ENCODE results near the gene KCNB1.

Gene KCNB1

DNA sequence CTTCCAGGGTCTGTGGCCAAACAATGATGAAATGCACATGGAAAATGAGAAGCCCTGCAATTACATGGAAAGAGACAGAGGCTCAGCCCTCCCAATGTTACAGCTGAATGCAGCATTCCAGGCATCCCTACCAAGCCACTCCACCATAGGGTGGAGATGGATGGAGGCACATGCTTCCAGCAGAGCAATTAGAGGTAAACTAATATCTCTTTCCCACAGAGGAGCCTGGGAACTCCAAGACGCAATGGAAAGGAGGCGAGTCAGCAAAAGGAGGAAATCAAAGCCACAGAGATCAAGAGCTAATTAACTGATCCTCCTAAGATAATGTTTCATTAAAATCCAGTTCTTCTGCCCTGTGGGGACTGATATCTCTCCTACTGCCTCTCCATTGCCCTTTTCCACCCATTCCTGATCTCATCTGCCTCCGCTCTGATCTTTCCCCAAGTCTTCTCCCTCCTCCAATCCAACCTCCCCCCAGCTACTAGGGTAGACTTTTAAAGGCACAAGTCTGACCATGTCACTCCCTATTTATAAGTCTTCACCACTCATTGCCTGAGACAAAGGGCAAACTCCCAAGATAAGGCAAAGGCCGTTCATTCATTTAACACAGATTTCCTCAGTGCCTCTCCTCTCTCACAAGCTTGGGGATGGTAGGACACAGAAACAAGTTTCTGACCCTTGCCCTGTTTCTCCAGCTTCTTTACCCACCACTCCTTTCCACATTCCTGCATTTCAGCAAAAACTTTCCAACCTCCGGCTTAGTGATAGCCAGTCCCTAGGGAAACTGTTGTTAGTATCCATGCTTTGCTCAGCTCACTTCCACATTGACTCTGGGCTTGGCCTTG lies 14.3 kb upstream of the KCNB1 start:
- DNase-seq: no peak

DNA sequence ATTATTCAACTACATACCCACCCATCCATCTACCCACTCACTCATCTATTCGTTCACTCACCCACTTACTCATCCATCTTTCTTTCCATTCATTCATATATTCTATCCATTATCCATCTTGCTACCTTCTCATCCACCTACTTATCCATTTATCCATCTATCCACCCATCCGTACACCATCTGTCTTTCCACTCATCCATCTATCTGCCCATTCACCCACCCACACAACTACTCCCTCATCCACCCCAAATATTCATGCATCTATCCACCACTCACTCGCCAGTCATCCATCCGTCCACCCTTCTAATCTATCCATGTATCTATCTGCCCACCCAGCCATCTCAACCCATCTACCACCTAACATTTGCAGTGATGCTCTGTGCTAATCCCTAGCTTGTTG lies 13.6 kb upstream of the KCNB1 start:
- no peak for DNase-seq

DNA sequence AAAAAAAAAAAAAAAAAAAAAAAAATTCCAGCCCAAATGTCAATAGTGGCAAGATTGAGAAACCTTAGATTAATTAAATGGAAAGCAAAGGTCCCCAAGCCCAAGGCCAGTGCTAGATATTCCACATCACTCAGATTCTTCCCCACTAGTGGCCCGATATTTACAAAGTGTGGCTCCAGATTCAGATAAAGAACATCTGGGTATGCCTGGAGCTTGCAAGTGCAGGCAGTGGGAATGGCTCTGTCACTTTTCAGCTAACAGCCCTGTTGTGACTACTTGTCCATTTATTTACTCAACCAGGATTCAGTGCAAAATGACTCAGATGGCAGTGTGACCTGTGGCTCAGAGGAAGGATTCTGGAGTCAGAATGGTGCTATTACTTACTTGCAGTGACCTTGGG lies 8.2 kb upstream of the KCNB1 start:
- no peak for DNase-seq

DNA sequence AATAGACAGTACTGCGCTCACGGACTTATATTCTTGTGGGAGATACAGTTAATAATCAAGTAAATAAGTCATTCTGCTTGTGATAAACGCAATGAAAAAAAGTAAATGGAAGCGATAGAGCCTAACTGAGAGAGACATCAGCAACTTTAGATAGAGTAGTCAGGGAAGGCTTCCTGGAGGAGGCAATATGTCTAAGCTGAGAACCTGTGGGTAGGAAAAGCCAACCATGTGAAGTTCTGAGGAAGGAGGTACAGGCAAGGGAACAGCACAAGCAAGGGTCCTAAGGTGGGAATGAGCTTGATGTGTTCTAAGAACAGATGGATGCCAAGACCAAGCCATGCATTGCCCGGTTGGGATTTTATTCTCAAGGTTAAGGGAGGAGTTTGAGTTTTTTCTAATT lies 7.2 kb upstream of the KCNB1 start:
- no peak for DNase-seq

DNA sequence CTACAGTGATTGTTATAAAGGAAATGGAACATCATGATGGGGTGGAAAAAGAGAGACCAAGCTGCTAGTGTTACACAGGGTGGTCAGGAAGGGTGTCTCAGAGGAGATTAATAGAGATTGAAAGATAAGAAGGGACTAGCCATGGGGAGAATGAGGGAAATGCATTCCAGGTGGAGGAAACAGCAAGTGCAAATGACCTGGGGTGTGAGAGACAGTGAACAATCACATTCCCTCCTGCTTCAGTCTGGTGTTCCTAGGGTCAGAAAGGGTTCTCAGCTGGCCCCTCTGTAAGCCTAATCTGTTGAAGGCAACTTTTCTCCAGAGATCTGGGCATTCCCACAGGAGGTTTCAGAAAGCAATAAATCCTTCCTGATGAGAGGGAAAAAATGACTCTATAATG lies 3.6 kb upstream of the KCNB1 start:
- DNase-seq: no peak

DNA sequence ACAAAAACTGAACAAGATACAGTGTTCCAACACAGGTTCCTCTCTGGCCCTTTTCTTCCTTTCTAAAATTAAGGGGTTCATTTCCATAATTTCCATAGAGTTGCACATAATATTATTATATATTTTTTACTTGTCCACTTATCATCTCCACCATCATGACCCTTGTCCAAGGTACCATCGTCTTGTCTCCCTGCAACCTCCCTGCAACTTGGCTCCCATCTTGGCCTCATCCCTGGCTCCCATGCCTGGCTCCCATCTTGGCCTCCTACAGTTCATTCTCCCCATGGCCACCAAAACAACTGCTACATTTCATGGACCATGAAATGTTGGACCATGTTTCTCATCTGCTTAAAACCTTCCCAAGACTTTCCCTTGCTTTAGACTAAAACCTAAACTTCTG lies 3.1 kb upstream of the KCNB1 start:
- no peak for DNase-seq

DNA sequence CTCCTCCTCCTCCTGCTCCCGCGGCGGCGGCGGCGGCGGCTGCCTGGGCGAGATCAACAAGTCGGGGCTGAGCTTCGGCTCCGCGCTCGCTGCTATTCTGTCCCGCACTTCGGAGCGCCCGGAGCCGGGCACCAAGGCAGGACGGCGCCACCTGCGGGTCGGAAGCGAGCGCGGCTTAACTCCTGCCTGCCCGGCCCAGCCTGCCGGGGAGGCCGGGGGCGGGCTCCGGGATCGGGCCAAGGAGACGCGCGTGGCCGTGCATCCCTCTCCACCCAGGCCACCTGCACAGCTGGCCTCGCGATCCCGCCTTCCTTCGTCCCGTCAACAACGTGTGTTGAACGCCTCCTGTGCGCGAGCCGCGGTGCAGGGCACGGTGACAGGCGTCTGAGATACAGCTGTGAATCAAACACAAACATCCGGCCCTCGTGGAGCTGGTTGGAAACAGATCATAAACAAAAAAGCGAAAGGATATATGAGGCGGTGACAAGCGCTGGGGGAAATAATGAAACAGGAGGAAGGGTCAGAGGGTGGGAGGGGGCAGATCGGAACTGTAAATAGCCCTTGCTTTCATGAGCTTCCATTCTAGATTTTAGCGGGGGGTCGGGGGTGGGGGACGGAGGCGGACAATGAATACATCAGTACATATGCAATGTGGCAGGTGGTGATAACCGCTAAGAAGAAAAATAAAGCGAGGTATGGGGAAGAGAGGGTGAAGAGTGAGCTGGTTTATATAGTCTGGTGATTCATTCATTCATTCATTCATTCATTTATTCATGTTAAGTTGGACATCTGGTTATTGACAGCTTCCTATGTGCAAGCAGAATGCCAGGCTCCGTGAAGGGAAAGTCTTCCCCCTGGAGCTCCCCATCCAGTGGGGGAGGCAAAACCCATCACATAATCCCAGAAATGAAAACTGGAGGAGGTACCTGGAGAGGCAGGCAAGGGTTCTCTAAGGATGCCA lies 2.0 kb upstream of the KCNB1 start:
- DNase-seq: peak; percentile 58

DNA sequence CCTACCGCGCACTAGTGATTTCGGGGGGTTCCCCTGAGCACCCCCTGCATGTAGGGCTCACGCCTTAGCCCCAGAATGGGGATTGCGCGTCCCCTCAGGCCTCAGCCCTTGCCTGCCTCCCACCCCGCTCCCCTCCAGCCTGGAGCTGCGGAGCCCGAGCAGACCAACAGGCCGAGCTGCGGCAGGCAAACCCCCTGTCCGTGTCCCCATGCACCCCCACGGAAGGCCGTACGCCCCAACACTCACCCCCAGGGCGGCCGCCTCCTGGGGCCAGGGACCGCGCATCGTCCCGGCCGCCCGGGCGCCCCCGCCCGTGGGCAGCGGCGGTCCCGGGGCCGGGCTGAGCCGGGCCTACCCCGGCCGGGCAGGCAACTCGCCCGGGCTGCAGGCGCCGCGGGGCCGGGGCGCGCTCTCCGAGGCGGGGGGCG lies 1.2 kb upstream of the KCNB1 start:
- no peak for DNase-seq

DNA sequence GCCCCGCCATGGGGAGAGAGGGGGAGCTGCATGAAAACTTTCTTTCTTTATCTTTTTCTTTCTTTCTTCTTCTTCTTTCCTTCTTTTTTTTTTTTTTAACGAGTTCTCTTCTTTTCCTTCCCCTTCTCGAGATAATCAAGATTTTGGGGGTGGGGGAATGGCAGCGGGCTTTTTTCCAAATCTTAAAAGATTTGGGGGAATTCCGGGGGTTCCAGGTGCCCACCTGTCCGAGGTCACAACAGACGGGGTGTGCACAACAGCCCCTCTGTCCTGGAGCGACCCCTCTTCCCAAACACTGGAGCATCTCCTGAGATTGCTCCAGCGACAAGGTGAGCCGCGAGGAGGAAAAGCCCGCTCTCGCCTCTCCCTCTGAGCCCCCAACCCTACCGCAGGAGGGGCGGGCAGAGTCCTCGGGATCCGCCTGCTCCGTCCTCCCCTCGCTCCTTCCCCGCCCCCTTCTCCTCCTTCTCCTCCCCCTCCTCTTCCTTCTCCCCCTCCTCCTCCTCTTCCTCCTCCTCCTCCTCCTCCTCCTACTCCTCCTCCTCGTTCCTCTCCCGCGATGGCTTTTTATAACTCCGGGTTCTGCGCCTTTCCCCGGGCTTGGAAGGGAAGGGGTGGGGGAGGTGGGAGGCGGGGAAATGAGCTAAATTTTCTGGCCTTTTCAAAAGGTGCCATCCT lies 689 bp upstream of the KCNB1 start:
- DNase-seq: no peak

DNA sequence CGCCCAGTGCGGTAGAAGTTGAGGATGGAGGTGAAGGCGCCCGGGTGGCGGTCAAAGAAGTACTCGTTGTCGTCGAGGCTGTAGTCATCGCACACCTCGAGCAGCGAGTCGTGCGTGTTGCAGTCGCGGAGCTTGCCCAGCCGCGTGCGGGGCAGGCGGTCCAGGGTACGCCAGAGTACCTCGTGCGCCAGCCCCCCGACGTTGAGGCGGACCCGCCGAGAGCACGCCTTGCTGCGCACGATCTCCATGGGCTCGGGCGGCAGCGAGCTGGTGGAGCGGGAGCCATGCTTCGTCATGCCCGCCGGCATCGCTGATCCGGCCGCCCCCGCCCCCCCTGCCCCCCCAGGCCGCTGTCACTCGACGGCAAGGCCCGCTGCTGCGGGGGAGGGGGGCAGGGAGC lies 295 bp downstream of the KCNB1 start:
- DNase-seq: no peak

DNA sequence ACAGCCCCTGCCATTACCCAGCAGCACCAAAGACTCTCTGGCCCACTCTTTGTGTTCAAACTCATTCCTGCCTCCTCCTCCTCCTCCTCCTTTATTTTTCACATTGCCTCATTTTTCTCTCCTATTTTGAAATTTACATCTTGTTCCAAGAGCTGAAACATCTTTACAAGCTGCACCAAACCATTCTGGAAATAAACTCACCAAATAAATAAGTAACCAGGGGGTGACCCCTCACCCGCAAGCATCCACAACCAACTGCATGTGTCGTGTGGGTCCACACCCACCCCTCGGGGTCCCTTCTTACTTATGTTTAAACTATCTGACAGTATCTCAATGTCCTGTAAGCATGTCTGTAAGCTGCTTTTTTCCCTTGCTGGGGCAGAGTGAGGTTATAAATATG lies 1.4 kb downstream of the KCNB1 start:
- no peak for DNase-seq

DNA sequence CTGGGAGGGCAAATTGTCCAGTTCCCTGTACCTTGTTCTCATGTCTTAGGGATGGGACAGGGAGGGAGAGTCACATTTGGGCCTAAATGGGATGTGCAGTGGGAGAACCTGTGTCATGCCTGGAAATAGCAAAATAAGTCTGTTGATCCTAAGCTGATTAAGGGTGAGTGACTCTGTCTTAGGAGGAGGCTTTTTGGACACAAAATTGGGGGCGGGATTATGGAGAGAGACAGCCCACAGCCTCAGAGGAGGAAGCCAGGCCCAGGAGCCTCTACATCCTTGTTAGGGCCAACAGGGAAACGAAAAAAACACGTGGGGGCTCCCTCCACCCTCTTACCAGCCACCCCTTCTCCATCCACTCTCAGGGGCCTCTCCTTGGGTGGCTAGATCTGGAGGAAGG lies 2.2 kb downstream of the KCNB1 start:
- DNase-seq: no peak

DNA sequence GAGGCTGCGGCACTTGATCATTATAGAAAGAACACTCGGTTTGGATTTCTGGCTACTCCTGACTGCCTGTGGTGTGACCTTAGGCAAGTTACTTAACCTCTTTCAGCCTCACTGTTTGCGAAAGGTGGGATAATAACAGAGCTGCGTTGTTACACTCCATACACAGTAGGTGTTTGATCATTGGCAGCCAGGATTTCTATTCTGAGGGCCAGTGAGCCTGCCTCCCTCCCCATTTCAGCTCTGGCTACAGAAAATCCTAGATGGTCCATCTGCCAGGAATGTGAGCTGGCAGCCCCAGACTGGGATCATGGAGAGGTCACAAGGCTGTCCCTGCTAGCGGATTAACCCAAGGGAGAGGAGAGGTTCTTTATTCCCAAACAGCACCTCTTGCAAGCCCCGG lies 2.7 kb downstream of the KCNB1 start:
- no peak for DNase-seq

DNA sequence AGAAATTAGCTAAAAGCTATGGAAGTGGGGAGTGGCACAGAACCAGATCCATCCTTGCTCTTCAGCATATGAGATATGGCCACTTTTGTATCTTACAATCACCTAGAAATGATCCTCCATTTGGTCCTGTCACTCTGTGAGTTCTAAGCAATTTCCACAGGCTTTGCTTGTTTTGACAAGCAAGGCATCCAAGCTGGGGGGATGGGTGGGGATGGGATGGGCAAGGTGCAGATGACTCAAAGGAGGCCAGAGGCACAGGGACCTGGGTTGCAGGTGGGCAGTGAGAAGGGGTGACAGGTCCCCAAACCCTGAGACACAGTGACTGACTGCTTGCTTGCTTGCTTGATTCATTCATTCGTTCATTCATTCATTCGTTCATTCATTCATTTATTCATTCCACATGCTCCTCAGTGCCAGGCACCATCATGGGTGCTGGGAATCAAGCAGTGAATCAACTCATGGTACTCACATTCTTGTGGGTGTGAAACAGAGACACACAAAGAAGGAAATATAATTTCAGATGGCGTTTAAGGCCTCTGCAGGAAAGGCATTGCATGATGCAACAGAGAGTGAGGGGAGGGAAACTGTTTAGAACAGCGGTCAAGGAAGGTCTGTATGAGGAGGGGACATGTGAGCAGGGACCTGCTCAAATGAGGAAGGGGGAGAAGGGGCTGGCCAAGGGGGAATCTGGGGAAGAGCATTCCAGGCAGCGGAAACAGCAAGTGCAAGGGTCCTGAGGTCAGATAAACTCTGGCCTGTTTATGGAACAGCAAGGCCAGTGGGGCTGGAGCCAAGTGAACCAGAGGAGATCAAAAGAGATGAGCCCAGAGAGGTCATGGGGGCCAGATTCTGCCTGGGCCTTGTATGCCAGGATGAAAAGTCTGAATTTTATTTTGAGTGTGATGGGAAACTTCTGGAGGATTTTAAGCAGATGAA lies 3.4 kb downstream of the KCNB1 start:
- no peak for DNase-seq

DNA sequence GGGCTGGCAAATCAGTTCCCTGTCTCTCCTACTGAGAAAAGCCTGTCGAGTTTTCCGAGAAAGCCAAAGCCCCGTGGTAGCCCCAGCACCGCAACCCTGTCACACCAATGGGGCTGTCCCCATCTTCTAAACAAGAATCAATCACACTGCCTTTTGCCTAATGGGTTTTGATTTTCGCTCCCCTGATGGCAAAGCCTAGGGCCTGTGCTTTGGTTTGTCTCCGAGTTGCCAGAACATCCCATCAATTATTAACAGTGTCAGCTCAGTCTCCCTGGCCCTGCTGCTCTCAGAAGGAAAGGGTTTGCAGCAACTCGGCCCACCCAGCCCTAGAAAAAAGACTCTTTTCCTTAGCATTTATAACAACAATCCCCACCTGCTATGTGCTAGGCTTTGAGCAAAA lies 4.2 kb downstream of the KCNB1 start:
- no peak for DNase-seq

DNA sequence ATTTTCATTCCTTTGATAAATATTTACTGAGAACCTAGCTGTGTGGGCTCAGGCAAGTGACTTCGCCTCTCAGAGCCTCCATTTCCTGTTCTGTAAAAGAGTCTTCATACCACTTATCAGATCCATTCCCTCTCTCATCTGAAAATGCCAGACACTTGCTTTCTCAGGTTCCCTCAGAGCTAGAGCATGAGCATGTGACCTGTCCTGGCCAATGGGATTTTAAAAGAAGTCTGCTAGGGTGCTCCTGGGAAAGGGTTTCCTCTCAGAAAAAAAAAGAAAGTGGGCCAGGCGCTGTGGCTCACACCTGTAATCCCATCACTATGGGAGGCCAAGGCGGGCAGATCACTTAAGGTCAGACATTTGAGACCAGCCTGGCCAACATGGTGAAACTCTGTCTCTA lies 5.3 kb downstream of the KCNB1 start:
- no peak for DNase-seq

DNA sequence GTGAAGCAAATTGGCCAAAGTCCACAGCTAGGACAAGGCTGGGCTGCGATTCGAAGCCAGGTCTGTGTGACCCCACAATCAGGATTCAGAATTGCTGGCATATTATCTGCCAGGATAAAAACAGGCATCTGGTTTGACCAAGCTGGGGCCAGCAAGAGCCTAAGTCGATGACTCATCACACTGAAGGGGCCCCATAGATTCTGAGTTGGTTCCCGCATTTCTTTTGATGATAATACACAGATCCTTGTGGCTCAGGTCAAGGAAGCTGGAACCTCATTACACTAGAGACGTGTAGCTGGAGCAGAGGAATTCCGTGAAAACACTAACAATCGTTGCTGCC lies 6.5 kb downstream of the KCNB1 start:
- DNase-seq: no peak

DNA sequence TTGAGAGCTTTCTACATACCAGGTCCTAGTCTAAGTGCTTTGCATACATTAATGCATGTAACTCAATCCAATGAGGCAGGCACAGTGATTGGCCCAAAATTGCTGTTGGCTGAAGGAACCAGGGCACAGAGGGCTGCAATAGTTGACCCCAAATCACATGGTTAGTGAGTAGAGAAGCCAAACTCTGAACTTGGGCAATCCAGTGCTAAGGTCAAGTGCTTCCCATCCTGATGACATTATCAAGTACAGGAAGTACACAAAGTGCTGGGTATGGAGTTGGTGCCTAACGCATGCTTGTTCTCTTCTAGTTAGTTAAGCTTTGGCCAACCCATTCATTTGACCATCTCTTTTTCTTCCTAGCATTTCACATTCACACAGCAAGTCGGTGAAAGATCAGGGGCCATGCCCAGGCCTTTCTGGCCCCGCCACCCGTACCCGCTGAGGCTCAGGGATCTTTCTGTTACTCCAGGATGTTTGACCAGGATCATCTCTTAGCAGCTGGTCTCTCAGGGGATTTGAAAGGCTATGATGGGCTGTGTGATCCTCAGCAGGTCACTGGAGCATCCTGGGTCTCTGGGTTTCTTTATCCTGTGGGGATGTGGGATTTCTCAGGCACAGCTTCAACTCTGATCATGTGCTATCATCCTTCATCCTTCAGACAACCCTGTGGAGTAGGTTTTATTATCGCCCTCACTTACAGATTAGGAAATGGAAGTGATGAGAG lies 7.0 kb downstream of the KCNB1 start:
- no peak for DNase-seq

DNA sequence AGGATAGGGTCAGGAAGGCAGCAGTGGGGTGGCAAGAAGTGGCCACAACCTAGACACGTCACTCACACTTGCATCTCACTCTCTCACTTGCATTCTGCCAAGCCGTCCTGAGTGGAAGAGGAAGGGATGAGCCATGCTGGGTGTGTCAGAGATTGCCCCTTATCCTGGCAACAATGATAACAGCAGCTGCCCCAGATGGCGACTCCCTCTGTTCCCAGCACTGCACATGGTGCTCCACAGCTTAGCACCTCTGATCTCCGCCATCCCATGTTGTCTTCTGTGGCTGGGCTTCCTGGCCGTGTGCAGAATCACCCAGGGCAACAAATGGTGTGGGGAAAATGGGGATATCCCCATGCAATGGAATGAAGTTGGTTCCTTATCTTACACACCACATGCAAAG lies 11.1 kb downstream of the KCNB1 start:
- no peak for DNase-seq

DNA sequence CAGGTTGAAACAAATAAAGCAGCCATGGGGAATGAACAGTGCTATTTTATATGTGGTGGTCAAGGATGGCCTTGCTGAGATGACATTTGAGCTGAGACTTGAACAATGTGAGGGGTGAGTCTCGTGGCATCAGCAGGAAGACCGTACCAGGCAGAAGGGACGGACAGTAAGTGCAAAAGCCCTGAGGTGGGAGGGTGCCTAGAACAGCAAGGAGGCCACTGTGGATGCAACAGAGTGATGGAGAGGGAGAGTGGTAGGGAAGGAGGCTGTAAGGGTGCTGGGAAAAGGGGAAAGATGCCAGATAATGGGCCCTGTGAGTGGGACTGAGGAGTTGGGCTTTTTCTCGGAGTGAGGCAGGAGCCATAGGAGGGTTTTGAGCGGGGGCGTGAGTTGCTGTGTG lies 11.5 kb downstream of the KCNB1 start:
- DNase-seq: no peak

DNA sequence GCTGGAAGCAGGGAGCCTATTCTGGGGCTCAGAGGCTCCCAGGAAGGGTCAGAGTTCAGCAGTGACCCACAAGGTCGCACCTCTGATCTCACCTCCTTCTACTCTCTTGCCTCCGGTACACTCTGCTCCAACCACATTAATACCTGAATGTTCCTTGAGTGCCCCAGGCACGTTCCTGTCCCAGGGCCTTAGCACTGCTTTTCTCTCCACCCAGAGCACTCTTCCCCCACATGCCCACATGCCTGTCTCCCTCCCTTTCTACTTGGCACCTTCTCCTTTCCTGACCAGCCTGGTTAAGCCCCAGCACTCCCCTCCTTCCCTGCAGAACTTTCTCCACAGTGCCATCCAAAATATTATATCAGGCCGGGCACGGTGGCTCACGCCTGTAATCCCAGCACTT lies 13.4 kb downstream of the KCNB1 start:
- no peak for DNase-seq

DNA sequence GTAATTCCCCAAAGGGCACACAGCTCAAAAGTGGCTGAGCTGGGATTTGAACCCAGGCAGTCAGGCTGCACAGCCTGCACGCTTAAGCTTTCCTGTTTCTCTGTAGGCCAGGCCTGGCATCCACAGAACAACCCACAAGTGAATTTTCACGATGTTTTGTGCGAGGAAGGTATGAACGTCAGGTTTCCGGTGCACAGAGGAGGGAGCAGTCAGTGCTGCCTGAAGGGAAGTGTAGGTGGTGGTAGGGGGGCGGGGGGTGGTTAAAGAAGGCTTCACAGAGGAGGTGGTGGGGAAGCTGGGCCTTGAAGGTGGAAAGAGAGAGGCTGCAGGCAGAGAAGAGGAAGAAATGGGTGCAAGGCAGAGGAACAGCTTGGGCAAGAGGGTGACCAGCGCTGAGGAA lies 14.1 kb downstream of the KCNB1 start:
- DNase-seq: no peak

Measured in hematopoietic multipotent progenitor cell treated with erythropoietin and hydrocortisone succinate and interleukin-3 and kit ligand, for 8 days (in vitro differentiated cells).